Measurements from ENCODE around the gene TESPA1.

- TF ChIP-seq CTCF (IDR thresholded peaks at IDR 0.05) (no peak), ZNF263 (CRISPR knock-in tag; IDR thresholded peaks at IDR 0.05; ENCODE audit: low read depth) (no peak), CREB1 (CRISPR knock-in tag; IDR thresholded peaks at IDR 0.05) (no peak), ATF3 (CRISPR knock-in tag; conservative IDR thresholded peaks at IDR 0.05) (no peak), ERG (CRISPR knock-in tag; IDR thresholded peaks at IDR 0.05) (no peak), NFYB (CRISPR knock-in tag; conservative IDR thresholded peaks at IDR 0.05; ENCODE audit: low read depth) (no peak), STAT6 (CRISPR knock-in tag; conservative IDR thresholded peaks at IDR 0.05; ENCODE audit: low read depth) (no peak), JUN (CRISPR knock-in tag; IDR thresholded peaks at IDR 0.05) (no peak), TEAD4 (CRISPR knock-in tag; IDR thresholded peaks at IDR 0.05) (no peak), MAX (CRISPR knock-in tag; IDR thresholded peaks at IDR 0.05) (no peak), PRRX2 (CRISPR knock-in tag; IDR thresholded peaks at IDR 0.05) (no peak), ZNF219 (CRISPR knock-in tag; IDR thresholded peaks at IDR 0.05; ENCODE audit: borderline replicate concordance) (no peak), TEAD1 (CRISPR knock-in tag; IDR thresholded peaks at IDR 0.05) (no peak)
These were observed 17.8 kb upstream of the TESPA1 start for GRCh38 chr12:55002355-55002754.
